ENCODE results near the gene MAPK9.

DNA sequence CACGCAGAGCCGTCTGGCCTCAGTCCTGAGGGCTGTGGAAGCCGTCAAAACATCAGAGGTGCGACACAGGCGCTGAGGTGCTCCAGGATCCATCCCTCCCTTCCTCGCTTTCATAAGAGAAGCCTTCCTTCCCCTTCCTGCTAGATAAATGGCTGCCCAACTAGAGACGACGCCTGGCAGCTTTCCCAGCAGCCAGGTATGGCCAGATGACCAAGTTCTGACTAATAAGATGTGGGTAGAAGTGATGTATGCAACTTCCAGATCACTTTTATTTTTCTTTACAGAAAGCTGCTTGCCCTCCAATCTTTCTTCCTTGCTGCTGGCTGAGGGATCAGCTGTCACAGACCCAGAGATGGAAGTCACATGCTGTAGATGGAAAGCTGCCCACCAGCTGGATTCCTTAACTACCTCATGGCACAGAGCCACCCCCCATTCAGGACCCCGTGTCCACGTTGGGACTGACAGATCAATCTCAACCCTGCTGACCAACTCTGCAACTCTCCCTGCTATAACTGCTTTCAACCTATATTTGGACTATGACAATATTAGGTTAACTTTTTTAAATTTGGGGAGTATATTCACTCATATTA lies 8.8 kb downstream of the MAPK9 start:
- TF ChIP-seq, protein P1, sequence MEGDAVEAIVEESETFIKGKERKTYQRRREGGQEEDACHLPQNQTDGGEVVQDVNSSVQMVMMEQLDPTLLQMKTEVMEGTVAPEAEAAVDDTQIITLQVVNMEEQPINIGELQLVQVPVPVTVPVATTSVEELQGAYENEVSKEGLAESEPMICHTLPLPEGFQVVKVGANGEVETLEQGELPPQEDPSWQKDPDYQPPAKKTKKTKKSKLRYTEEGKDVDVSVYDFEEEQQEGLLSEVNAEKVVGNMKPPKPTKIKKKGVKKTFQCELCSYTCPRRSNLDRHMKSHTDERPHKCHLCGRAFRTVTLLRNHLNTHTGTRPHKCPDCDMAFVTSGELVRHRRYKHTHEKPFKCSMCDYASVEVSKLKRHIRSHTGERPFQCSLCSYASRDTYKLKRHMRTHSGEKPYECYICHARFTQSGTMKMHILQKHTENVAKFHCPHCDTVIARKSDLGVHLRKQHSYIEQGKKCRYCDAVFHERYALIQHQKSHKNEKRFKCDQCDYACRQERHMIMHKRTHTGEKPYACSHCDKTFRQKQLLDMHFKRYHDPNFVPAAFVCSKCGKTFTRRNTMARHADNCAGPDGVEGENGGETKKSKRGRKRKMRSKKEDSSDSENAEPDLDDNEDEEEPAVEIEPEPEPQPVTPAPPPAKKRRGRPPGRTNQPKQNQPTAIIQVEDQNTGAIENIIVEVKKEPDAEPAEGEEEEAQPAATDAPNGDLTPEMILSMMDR (IDR thresholded peaks at IDR 0.05 in 2 of 3, conservative IDR thresholded peaks at IDR 0.05 in 1 of 3; ENCODE audit: borderline replicate concordance in 1 of 3, insufficient read depth in 1 of 3, low read depth in 2 of 3, low read length in 2 of 3): no peak
- TF ChIP-seq SRF (IDR thresholded peaks at IDR 0.05; ENCODE audit: low read depth): no peak
- no peak for TF ChIP-seq EZH2 (IDR thresholded peaks at IDR 0.05)
- TF ChIP-seq, protein P2, sequence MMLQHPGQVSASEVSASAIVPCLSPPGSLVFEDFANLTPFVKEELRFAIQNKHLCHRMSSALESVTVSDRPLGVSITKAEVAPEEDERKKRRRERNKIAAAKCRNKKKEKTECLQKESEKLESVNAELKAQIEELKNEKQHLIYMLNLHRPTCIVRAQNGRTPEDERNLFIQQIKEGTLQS (IDR thresholded peaks at IDR 0.05): no peak
- TF ChIP-seq, protein P3, sequence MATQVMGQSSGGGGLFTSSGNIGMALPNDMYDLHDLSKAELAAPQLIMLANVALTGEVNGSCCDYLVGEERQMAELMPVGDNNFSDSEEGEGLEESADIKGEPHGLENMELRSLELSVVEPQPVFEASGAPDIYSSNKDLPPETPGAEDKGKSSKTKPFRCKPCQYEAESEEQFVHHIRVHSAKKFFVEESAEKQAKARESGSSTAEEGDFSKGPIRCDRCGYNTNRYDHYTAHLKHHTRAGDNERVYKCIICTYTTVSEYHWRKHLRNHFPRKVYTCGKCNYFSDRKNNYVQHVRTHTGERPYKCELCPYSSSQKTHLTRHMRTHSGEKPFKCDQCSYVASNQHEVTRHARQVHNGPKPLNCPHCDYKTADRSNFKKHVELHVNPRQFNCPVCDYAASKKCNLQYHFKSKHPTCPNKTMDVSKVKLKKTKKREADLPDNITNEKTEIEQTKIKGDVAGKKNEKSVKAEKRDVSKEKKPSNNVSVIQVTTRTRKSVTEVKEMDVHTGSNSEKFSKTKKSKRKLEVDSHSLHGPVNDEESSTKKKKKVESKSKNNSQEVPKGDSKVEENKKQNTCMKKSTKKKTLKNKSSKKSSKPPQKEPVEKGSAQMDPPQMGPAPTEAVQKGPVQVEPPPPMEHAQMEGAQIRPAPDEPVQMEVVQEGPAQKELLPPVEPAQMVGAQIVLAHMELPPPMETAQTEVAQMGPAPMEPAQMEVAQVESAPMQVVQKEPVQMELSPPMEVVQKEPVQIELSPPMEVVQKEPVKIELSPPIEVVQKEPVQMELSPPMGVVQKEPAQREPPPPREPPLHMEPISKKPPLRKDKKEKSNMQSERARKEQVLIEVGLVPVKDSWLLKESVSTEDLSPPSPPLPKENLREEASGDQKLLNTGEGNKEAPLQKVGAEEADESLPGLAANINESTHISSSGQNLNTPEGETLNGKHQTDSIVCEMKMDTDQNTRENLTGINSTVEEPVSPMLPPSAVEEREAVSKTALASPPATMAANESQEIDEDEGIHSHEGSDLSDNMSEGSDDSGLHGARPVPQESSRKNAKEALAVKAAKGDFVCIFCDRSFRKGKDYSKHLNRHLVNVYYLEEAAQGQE (IDR thresholded peaks at IDR 0.05; ENCODE audit: low read depth): no peak
- no peak for TF ChIP-seq CEBPB (IDR thresholded peaks at IDR 0.05; ENCODE audit: low read depth)
- no peak for TF ChIP-seq YY1 (IDR thresholded peaks at IDR 0.05; ENCODE audit: extremely low read depth, insufficient replicate concordance, low read depth, low read length)
- no peak for TF ChIP-seq SIN3A (IDR thresholded peaks at IDR 0.05; ENCODE audit: low read depth)
- TF ChIP-seq, protein P4, sequence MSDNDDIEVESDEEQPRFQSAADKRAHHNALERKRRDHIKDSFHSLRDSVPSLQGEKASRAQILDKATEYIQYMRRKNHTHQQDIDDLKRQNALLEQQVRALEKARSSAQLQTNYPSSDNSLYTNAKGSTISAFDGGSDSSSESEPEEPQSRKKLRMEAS (IDR thresholded peaks at IDR 0.05): no peak
- no peak for TF ChIP-seq ZNF274 (IDR thresholded peaks at IDR 0.05; ENCODE audit: low read depth, low read length)
- no peak for TF ChIP-seq JUND (IDR thresholded peaks at IDR 0.05)

Data from HCT116 (cell line).